ENCODE data around the gene LRG1.

GRCh38 chr19:4519521-4520277 is 20.1 kb downstream of the LRG1 start:
- TF ChIP-seq EZH2 (IDR thresholded peaks at IDR 0.05; ENCODE audit: borderline replicate concordance, low read depth, low read length, poor library complexity, severe bottlenecking) (no peak), CTCF (conservative IDR thresholded peaks at IDR 0.05; ENCODE audit: low read depth, low read length) (no peak)

Data from A673 (cell line).